CD4-positive, alpha-beta T cell treated with Interleukin-2 at 100 ng/mL for 4 hours (primary cell): ENCODE measurements around the gene GLCE.

Experiments
- DNase-seq: peaks from one replicate; pipeline ENCODE4 v3.0.0-alpha.2; 2020; ENCODE audit warnings: low spot score

GLCE gene

GRCh38 chr15:69320977-69321554, 160.6 kb downstream of the GLCE start:
- DNase-seq, result no peak
